H9 (cell line): ENCODE measurements around the gene SLC25A19. TPM values are rescaled to one million over a fixed set of nuclear protein-coding genes. Genes with fewer than 3 reads are reported as not detected.

Experiments used
- DNase-seq: peaks from one replicate; pipeline ENCODE4 v3.0.0-alpha.2; 2017
- H2AFZ ChIP-seq: one replicate; pipeline ENCODE4 v1.6.1; 2013; ENCODE audit warnings: mild to moderate bottlenecking, low read length, control low read depth, moderate library complexity
- H2AK5ac ChIP-seq: 2 replicates; pipeline ENCODE4 v1.6.1; 2013; ENCODE audit warnings: low read length, control low read depth, mixed read lengths; ENCODE audit not compliant: insufficient read length
- H2BK120ac ChIP-seq: one replicate; pipeline ENCODE4 v1.6.1; 2013; ENCODE audit warnings: low read depth, mild to moderate bottlenecking, low read length, control low read depth, inconsistent platforms; ENCODE audit not compliant: poor library complexity, severe bottlenecking
- H2BK12ac ChIP-seq: 2 replicates; pipeline ENCODE4 v1.6.1; 2013; ENCODE audit warnings: low read length, control low read depth, mixed read lengths, low read depth; ENCODE audit not compliant: insufficient read length
- H2BK15ac ChIP-seq: 2 replicates; pipeline ENCODE4 v1.6.1; 2013; ENCODE audit warnings: low read depth, low read length, control low read depth
- H2BK20ac ChIP-seq: one replicate; pipeline ENCODE4 v1.6.1; 2013; ENCODE audit warnings: low read depth, mild to moderate bottlenecking, low read length, control low read depth, inconsistent platforms; ENCODE audit not compliant: poor library complexity, severe bottlenecking
- H2BK5ac ChIP-seq: 2 replicates; pipeline ENCODE4 v1.6.1; 2013; ENCODE audit warnings: low read length, control low read depth, mixed read lengths; ENCODE audit not compliant: insufficient read length
- H3K14ac ChIP-seq: 2 replicates; pipeline ENCODE4 v1.6.1; 2013; ENCODE audit warnings: low read length, control low read depth; ENCODE audit not compliant: insufficient read depth
- H3K18ac ChIP-seq: 2 replicates; pipeline ENCODE4 v1.6.1; 2013; ENCODE audit warnings: low read depth, mild to moderate bottlenecking, mixed read lengths, low read length, control low read depth; ENCODE audit not compliant: insufficient read length
- H3K23ac ChIP-seq: 2 replicates; pipeline ENCODE4 v1.6.1; 2013; ENCODE audit warnings: low read length, control low read depth, mixed read lengths, low read depth; ENCODE audit not compliant: insufficient read length
- H3K23me2 ChIP-seq: 2 replicates; pipeline ENCODE4 v1.6.1; 2013; ENCODE audit warnings: low read depth, mild to moderate bottlenecking, mixed read lengths, low read length, control low read depth; ENCODE audit not compliant: insufficient read length, poor library complexity, severe bottlenecking
- H3K27ac ChIP-seq: 2 replicates; pipeline ENCODE4 v1.5.1; 2013; ENCODE audit warnings: low read length, control low read depth, mixed read lengths, low read depth; ENCODE audit not compliant: insufficient read length
- H3K27me3 ChIP-seq: 2 replicates; pipeline ENCODE4 v1.6.1; 2013; ENCODE audit warnings: low read length, control low read depth, inconsistent platforms; ENCODE audit not compliant: insufficient read depth
- H3K4ac ChIP-seq: 2 replicates; pipeline ENCODE4 v1.6.1; 2013; ENCODE audit warnings: low read depth, mild to moderate bottlenecking, control low read depth, inconsistent platforms, low read length, moderate library complexity
- H3K4me1 ChIP-seq: 2 replicates; pipeline ENCODE4 v1.6.1; 2013; ENCODE audit warnings: low read length, control low read depth, inconsistent platforms; ENCODE audit not compliant: insufficient read depth
- H3K4me2 ChIP-seq: 2 replicates; pipeline ENCODE4 v1.6.1; 2013; ENCODE audit warnings: low read length, control low read depth, mixed read lengths; ENCODE audit not compliant: insufficient read length, insufficient read depth
- H3K56ac ChIP-seq: 2 replicates; pipeline ENCODE4 v1.6.1; 2013; ENCODE audit warnings: low read depth, mild to moderate bottlenecking, mixed read lengths, low read length, control low read depth; ENCODE audit not compliant: insufficient read length
- H3K79me1 ChIP-seq: 2 replicates; pipeline ENCODE4 v1.6.1; 2013; ENCODE audit warnings: low read depth, mild to moderate bottlenecking, moderate library complexity, low read length, control low read depth, inconsistent platforms; ENCODE audit not compliant: insufficient read depth, poor library complexity, severe bottlenecking
- H3K79me2 ChIP-seq: 2 replicates; pipeline ENCODE4 v1.6.1; 2013; ENCODE audit warnings: low read length, control low read depth, inconsistent platforms; ENCODE audit not compliant: insufficient read depth
- H3K9ac ChIP-seq: 2 replicates; pipeline ENCODE4 v1.6.1; 2013; ENCODE audit warnings: low read length, control low read depth, mixed read lengths; ENCODE audit not compliant: insufficient read length; ENCODE audit errors: extremely low read depth
- H3K9me3 ChIP-seq: one replicate; pipeline ENCODE4 v1.6.1; 2013; ENCODE audit warnings: low read depth, low read length, inconsistent platforms; ENCODE audit not compliant: control insufficient read depth
- H3T11ph ChIP-seq: one replicate; pipeline ENCODE4 v1.6.1; 2013; ENCODE audit warnings: mild to moderate bottlenecking, low read length, control low read depth, inconsistent platforms
- H4K20me1 ChIP-seq: one replicate; pipeline ENCODE4 v1.6.1; 2013; ENCODE audit not compliant: control insufficient read depth, insufficient read length, insufficient read depth
- H4K5ac ChIP-seq: 2 replicates; pipeline ENCODE4 v1.6.1; 2013; ENCODE audit warnings: low read depth, mild to moderate bottlenecking, mixed read lengths, low read length, control low read depth; ENCODE audit not compliant: insufficient read length
- H4K8ac ChIP-seq: replicated peaks from 2 replicates; pipeline ENCODE4 v1.6.1; 2013; ENCODE audit warnings: low read length, control low read depth, mixed read lengths, low read depth; ENCODE audit not compliant: insufficient read length
- H4K91ac ChIP-seq: 2 replicates; pipeline ENCODE4 v1.6.1; 2013; ENCODE audit warnings: low read depth, mild to moderate bottlenecking, moderate library complexity, mixed read lengths, low read length, control low read depth; ENCODE audit not compliant: insufficient read length
- H3K27ac Mint-ChIP-seq, 3 experiments: 2 replicates in 2 of 3; 3 replicates in 1 of 3; pipeline ENCODE4 v1.8.0; 2020 to 2021; ENCODE audit warnings: mixed read lengths in 3 of 3, mild to moderate bottlenecking in 1 of 3, moderate library complexity in 1 of 3
- H3K27me3 Mint-ChIP-seq: 2 replicates; pipeline ENCODE4 v1.8.0; 2021; ENCODE audit warnings: low read depth, mild to moderate bottlenecking, moderate library complexity, mixed read lengths
- H3K36me3 Mint-ChIP-seq, 3 experiments: 2 replicates in 2 of 3; 3 replicates in 1 of 3; pipeline ENCODE4 v1.8.0; 2020 to 2021; ENCODE audit warnings: low read depth in 3 of 3, mixed read lengths in 3 of 3; ENCODE audit not compliant: insufficient read depth in 1 of 3
- H3K4me1 Mint-ChIP-seq, 2 experiments: 2 replicates each; pipeline ENCODE4 v1.8.0; 2020; ENCODE audit warnings: mixed read lengths in 2 of 2
- H3K4me3 Mint-ChIP-seq, 2 experiments: 2 replicates in 1 of 2; 3 replicates in 1 of 2; pipeline ENCODE4 v1.8.0; 2020 to 2021; ENCODE audit warnings: mild to moderate bottlenecking in 2 of 2, mixed read lengths in 2 of 2, moderate library complexity in 1 of 2
- H3K9me3 Mint-ChIP-seq, 2 experiments: 2 replicates in 1 of 2; 3 replicates in 1 of 2; pipeline ENCODE4 v1.8.0; 2020; ENCODE audit warnings: mild to moderate bottlenecking in 2 of 2, mixed read lengths in 2 of 2, moderate library complexity in 1 of 2
- WGBS: extraction: QIAGEN DNeasy Blood & Tissue Kit; methylation state at CpG from one replicate; pipeline ENCODE4 v1.1.7; 2013; ENCODE audit warnings: missing lambda C conversion rate, low lambda C conversion rate, mixed read lengths; ENCODE audit not compliant: insufficient read length; ENCODE audit errors: extremely low coverage; 5-methylcytosine and 5-hydroxymethylcytosine counted together
- total RNA-seq: library from RNA; stranded (reverse); gene quantifications from 2 replicates; pipeline ENCODE4 v1.2.1, GENCODE V29; 2021
- TF ChIP-seq, protein P1 (sequence below): fragments of 200-600 bp; sonication (generic); conservative IDR thresholded peaks from 3 replicates; pipeline ENCODE4 v1.8.0; 2021; ENCODE audit warnings: antibody characterized with exemption, mild to moderate bottlenecking

Gene SLC25A19
- total RNA-seq, 1 experiment from 2014 or later, result 24.2 TPM

DNA sequence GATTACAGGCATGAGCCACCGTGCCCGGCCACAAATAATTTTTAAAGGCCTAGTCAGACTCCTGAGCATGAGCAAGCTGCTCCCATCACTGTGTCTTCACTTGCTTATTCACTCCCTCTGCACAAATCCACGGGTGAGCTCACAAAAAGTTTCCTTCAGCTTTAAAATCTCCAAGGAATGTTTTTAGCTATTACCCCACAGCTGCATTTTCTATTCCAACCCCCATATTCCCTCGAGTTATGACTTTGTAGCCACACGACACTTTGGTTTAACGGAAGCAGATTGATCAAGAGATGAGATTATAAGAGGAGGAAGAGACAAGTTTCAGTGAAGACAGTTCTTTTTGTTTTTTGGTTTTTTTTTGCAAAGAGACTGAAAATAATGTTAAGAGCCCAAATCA lies 49.1 kb upstream of the SLC25A19 start:
- Histone ChIP-seq H3K4ac (no peak overlapping the region), H3T11ph (no peak overlapping the region), H2BK12ac (no peak overlapping the region), H3K4me2 (no peak overlapping the region), H3K27me3 (no peaks in the 10 kb centered on the region), H2BK5ac (no peak overlapping the region), H3K9me3 (no peaks in the 10 kb centered on the region), H3K14ac (no peak overlapping the region), H3K9ac (no peak overlapping the region), H3K23ac (no peak overlapping the region), H3K56ac (no peak overlapping the region), H2BK15ac (no peak overlapping the region), H3K27ac (no peak overlapping the region), H2AFZ (no peak overlapping the region), H4K8ac (no peak overlapping the region), H4K20me1 (no peaks in the 10 kb centered on the region), H3K23me2 (no peaks in the 10 kb centered on the region), H2AK5ac (no peak overlapping the region), H2BK120ac (no peak overlapping the region), H4K91ac (no peak overlapping the region), H3K4me1 (peaks cover 8% of the 10 kb centered on the region), H3K18ac (no peak overlapping the region), H4K5ac (no peak overlapping the region), H3K79me1 (peaks cover 4% of the 10 kb centered on the region), H2BK20ac (no peak overlapping the region), H3K79me2 (peaks cover 4% of the 10 kb centered on the region; the same call in 1 of the 2 replicates)
- peaks cover 0 to 2% (median 0%) of the 10 kb centered on the region in 3 experiments; a peak in 1 of 7 replicates for H3K36me3 Mint-ChIP-seq
- peak overlapping the region in 2 of 3 experiments; percentile 19 to 22; a peak in 3 of 7 replicates for H3K27ac Mint-ChIP-seq
- H3K9me3 Mint-ChIP-seq, result no peaks in the 10 kb centered on the region
- H3K4me1 Mint-ChIP-seq, result peaks cover 31 to 36% of the 10 kb centered on the region in 2 experiments
- no CpG with 5 or more reads among the region's 6 CpGs for WGBS
- no peak overlapping the region for H3K4me3 Mint-ChIP-seq
- TF ChIP-seq, protein P1, sequence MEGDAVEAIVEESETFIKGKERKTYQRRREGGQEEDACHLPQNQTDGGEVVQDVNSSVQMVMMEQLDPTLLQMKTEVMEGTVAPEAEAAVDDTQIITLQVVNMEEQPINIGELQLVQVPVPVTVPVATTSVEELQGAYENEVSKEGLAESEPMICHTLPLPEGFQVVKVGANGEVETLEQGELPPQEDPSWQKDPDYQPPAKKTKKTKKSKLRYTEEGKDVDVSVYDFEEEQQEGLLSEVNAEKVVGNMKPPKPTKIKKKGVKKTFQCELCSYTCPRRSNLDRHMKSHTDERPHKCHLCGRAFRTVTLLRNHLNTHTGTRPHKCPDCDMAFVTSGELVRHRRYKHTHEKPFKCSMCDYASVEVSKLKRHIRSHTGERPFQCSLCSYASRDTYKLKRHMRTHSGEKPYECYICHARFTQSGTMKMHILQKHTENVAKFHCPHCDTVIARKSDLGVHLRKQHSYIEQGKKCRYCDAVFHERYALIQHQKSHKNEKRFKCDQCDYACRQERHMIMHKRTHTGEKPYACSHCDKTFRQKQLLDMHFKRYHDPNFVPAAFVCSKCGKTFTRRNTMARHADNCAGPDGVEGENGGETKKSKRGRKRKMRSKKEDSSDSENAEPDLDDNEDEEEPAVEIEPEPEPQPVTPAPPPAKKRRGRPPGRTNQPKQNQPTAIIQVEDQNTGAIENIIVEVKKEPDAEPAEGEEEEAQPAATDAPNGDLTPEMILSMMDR, result no peak
- no peaks in the 10 kb centered on the region for H3K27me3 Mint-ChIP-seq
- DNase-seq, result no peak
